GM13976 (cell line): ENCODE results near the gene EEF1A2.

Experiments
- DNase-seq: peaks from one replicate; pipeline ENCODE4 v3.0.0; 2012; ENCODE audit warnings: low spot score
- CTCF ChIP-seq: IDR thresholded peaks from 2 replicates; pipeline ENCODE4 v1.5.1; 2012; ENCODE audit warnings: borderline replicate concordance, mild to moderate bottlenecking; ENCODE audit not compliant: insufficient read depth; ENCODE audit errors: extremely low read depth, missing control alignments, control extremely low read depth
- in situ Hi-C: fragments of 300-500 bp; cut with MboI; formaldehyde crosslinking; loops from one replicate; pipeline ENCODE4 v1.12.0; 2022; ENCODE audit warnings: low sequenced_read_pairs, mixed read lengths, inconsistent platforms; ENCODE audit not compliant: unreplicated experiment

The EEF1A2 gene

GRCh38 chr20:63492518-63492917 is 6.4 kb downstream of the EEF1A2 start:
- DNase-seq: no peak
- in situ Hi-C loops: no loop called here
- TF ChIP-seq CTCF: no peak

GRCh38 chr20:63491635-63492230 is 7.2 kb downstream of the EEF1A2 start:
- in situ Hi-C loops: no loop called here
- DNase-seq: no peak

GRCh38 chr20:63491078-63491477 is 7.8 kb downstream of the EEF1A2 start:
- no peak for TF ChIP-seq CTCF
- in situ Hi-C loops: no loop called here
- no peak for DNase-seq

More at GRCh38 chr20:63491635-63492230, 7.2 kb downstream of the EEF1A2 start:
- TF ChIP-seq CTCF: no peak

- in situ Hi-C loops: no loop called here
- DNase-seq: no peak
- TF ChIP-seq CTCF: no peak
Observed at GRCh38 chr20:63490416-63490815, 8.5 kb downstream of the EEF1A2 start.

DNA sequence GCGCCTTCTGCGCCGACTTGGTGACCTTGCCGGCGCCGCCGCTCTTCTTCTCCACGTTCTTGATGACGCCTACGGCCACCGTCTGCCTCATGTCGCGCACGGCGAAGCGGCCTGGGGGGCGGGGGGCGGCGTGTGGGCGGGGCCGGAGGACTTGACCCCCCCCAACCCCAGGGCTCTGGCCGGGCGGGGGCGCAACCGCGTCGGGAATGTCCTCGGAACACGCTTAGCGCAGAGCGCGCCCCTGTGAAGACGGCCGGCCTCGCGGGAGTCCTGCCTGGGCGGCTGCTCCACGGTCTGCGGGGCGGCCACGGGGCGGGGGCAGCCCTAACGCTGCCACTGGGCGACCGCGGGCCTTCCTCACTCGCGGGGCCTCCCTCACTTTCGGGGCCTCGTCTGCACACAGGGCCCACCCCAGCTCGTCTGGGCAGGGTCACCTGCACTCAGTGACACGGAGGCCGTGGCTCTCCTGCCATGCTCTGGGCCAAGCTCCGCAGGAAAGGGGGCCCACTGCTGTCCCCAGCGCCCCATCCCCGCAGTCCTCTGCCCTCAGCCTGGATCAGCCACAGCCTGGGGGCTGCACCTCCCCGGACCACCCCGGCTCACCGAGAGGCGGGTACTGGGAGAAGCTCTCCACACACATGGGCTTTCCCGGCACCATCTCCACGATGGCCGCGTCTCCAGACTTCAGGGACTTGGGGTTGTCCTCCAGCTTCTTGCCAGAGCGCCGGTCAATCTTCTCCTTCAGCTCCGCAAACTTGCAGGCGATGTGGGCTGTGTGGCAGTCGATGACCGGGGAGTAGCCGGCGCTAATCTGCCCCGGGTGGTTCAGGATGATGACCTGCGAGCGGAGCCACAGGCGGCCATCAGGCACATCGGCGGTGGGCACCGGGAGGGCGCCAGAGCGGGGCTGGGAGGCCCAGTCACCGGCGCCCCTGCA is 10.3 kb downstream of the EEF1A2 start:
- in situ Hi-C loops: no loop called here
- no peak for DNase-seq
- no peak for TF ChIP-seq CTCF

DNA sequence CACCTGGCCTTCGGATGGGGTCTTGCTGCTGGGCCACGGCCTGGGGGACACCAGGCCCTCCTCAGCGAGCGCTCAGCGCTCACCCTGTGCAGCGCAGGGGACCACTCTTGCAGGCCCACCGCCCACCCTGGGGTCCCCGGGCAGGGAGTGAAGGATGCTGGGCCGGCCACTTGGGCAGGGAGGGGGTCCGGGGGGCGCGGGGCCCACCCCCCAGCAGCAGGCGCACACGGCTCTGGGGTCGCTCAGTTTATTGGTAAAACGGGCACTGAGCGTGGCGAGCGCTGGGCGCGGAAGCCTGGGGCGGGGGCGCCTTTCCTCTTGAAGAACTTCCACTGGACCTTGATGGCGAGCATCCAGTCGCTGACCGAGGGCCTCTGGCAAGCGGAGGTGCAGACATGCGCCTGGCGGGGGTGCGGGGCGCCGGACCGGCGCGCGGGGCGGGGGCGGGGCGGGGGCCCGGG is 11.1 kb downstream of the EEF1A2 start:
- in situ Hi-C loops: no loop called here
- no peak for TF ChIP-seq CTCF
- no peak for DNase-seq
